Measurements from ENCODE around the gene ARAP1.

ARAP1 gene

DNA sequence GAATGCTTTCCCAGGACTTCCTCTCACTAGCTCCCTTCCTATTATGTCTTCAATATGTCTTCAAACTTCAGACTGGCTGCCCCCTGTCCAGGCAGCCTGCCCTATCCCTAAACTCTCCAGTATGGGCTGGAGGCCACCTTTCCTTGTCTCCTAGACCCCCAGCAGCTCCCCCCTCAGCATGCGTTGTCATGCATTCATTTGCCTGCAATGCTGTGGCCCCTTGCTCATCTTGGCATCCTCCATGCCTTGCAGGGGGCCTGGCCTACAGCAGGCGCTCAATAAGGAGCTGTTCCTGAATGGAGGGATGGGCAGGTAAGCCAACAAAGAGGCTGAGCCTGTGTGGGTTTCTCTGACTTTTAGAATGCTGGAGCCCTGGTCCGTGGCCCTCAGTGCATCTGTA is 16.4 kb upstream of the ARAP1 start:
- no peak overlapping the region for H3K4me3 ChIP-seq (ENCODE audit: low read depth, low read length)
- DNase-seq (ENCODE audit: low read depth): no peak
- TF ChIP-seq, protein P1, sequence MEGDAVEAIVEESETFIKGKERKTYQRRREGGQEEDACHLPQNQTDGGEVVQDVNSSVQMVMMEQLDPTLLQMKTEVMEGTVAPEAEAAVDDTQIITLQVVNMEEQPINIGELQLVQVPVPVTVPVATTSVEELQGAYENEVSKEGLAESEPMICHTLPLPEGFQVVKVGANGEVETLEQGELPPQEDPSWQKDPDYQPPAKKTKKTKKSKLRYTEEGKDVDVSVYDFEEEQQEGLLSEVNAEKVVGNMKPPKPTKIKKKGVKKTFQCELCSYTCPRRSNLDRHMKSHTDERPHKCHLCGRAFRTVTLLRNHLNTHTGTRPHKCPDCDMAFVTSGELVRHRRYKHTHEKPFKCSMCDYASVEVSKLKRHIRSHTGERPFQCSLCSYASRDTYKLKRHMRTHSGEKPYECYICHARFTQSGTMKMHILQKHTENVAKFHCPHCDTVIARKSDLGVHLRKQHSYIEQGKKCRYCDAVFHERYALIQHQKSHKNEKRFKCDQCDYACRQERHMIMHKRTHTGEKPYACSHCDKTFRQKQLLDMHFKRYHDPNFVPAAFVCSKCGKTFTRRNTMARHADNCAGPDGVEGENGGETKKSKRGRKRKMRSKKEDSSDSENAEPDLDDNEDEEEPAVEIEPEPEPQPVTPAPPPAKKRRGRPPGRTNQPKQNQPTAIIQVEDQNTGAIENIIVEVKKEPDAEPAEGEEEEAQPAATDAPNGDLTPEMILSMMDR (IDR thresholded peaks at IDR 0.05; ENCODE audit: control insufficient read depth, extremely low read depth, insufficient read depth): no peak

DNA sequence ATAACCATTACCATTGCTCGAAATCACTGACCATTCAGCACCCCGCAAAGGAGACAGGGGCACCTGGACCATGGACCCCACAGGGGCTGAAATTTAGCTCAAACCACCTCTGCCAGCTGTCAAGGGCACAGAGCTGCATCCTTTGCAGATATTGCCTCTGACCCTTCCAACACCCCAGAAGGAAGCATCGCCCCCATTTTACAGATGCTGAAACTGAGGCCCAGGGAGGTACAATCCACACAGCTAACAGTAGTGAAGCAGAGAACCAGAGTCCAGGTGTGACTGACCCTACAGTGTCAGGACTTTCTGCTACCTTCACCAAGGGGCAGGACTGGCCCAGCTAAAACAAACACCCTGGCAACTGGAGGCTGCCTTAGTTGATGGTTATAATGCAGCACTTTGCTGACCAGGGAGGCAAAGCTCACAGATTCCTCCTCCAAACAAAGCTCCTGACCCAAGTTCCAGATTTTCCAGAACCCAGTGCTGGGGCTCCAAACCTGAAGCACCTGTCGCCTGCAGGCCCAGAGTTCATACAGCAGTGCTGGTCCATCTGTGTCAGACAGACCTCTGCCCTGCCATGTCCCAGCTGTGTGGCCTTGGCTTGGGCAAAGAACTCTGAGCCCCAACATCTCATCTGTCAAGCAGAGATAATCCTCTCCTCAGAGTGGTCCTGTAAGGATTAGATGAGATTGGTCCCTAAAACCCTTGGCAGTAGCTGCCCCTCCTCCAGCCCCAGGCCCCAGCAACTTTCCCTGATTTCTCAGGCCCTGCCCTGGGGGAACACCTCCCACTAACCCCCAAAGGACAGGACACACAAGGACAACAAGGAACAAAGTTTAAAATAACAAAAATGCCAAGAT is 15.2 kb upstream of the ARAP1 start:
- no peak for DNase-seq (ENCODE audit: low read depth)
- H3K4me3 ChIP-seq (ENCODE audit: low read depth, low read length): no peak overlapping the region
- TF ChIP-seq, protein P1 (IDR thresholded peaks at IDR 0.05; ENCODE audit: control insufficient read depth, extremely low read depth, insufficient read depth): no peak

GRCh38 chr11:72766152-72766902 is 14.1 kb upstream of the ARAP1 start:
- no peak for DNase-seq (ENCODE audit: low read depth)
- no peak overlapping the region for H3K4me3 ChIP-seq (ENCODE audit: low read depth, low read length)
- TF ChIP-seq, protein P1 (IDR thresholded peaks at IDR 0.05; ENCODE audit: control insufficient read depth, extremely low read depth, insufficient read depth): no peak

- no peak for DNase-seq (ENCODE audit: low read depth)
- no peak overlapping the region for H3K4me3 ChIP-seq (ENCODE audit: low read depth, low read length)
- TF ChIP-seq, protein P1 (IDR thresholded peaks at IDR 0.05; ENCODE audit: control insufficient read depth, extremely low read depth, insufficient read depth): no peak
These were observed 12.3 kb upstream of the ARAP1 start for GRCh38 chr11:72764503-72764902.

- DNase-seq (ENCODE audit: low read depth): no peak
- H3K4me3 ChIP-seq (ENCODE audit: low read depth, low read length): no peak overlapping the region
- TF ChIP-seq, protein P1 (IDR thresholded peaks at IDR 0.05; ENCODE audit: control insufficient read depth, extremely low read depth, insufficient read depth): no peak
These were observed 11.6 kb upstream of the ARAP1 start for GRCh38 chr11:72763823-72764222.

DNA sequence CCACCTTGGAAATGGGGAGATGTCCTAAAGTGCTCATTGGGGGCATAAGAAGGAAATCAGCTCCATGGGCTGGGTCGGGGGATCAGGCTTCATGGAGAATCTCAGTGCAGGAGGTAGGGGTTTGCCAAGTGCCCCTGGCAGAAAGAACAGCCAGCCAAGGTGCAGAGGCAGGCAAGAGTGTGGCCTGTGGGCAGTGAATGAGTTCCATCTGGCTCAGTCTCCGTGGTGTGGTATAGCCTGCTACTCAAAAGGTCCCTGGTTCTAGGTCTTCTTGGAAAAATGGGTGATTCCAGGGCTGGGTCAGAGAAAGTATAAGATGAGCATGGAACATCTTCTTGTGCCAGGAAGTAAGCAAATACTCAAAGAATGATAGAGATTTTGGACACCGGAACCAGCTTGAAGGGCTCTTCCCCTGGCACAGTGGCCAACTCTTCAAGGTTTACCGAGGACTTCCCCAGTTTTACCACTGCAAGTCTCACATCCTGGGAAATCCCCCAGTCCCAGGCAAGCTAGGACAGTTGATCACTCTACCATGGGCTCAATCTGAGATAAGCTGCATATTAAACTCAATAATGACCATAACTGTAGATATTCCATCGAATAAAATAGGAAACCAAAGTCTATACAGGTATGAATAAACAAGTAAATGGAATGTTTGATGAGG is 10.6 kb upstream of the ARAP1 start:
- no peak for DNase-seq (ENCODE audit: low read depth)
- no peak overlapping the region for H3K4me3 ChIP-seq (ENCODE audit: low read depth, low read length)
- TF ChIP-seq, protein P1 (IDR thresholded peaks at IDR 0.05; ENCODE audit: control insufficient read depth, extremely low read depth, insufficient read depth): no peak
